GM12801 (cell line): ENCODE results near the gene KLK7.

Experiments used
- CTCF ChIP-seq: IDR thresholded peaks from one replicate; pipeline ENCODE4 v1.5.1; 2011; ENCODE audit warnings: control low read depth; ENCODE audit not compliant: insufficient read length; ENCODE audit errors: extremely low read depth

The KLK7 gene

GRCh38 chr19:50982186-50982585 lies 1.5 kb downstream of the KLK7 start:
- TF ChIP-seq CTCF = no peak

GRCh38 chr19:50981587-50982146 lies 2.0 kb downstream of the KLK7 start:
- TF ChIP-seq CTCF = no peak

GRCh38 chr19:50980208-50980607 lies 3.5 kb downstream of the KLK7 start:
- no peak for TF ChIP-seq CTCF

- no peak for TF ChIP-seq CTCF
Measured at GRCh38 chr19:50979758-50980157, 4.0 kb downstream of the KLK7 start.

- TF ChIP-seq CTCF = no peak
Measured at GRCh38 chr19:50978772-50979390, 4.8 kb downstream of the KLK7 start.

GRCh38 chr19:50977626-50978025 lies 6.1 kb downstream of the KLK7 start:
- TF ChIP-seq CTCF = no peak

GRCh38 chr19:50975766-50976165 lies 8.0 kb downstream of the KLK7 start:
- TF ChIP-seq CTCF = no peak
